Activated T-cell treated with anti-CD3 and anti-CD28 coated beads for 1 hour (primary cell): ENCODE measurements around the gene UGT1A9.
"Not testable (repeated sequence)": the region's sequence is repeated elsewhere in the genome, so short reads cannot be mapped to it uniquely, and the experiment has no call there.

Experiments
- DNase-seq: peaks from one replicate; pipeline ENCODE4 v3.0.0-alpha.2; 2020; ENCODE audit warnings: low read depth

UGT1A9 gene

DNA sequence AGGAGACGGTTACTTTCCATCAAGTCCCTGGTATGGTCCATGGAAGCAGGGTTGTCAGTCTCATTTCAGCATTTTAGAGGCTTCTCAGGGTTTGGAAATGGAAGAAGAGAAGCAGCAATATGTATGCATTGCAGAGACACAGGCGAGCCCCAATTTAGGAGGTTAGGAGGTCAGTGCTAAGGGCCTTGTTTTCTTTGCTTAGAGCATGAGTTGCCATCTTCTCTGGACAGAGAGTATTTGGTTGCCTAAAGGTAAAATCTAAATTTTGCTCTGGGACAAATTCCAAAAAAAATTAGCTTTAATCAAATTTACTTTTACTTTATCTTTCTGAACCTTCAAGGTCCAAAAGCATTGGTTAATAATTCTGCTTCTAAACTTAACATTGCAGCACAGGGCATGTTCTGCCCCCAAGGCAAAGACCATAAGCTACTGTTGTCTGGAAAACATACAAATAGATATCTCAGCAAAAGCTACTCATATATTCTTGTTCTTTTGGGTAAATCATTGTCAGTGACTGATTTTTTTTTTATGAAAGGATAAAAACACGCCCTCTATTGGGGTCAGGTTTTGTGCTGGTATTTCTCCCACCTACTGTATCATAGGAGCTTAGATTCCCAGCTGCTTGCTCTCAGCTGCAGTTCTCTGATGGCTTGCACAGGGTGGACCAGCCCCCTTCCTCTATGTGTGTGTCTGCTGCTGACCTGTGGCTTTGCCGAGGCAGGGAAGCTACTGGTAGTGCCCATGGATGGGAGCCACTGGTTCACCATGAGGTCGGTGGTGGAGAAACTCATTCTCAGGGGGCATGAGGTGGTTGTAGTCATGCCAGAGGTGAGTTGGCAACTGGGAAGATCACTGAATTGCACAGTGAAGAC lies at the start of gene UGT1A9:
UGT1A9 (plus strand) TSS at position 609 of the 872 bp plus-strand sequence; CDS start at position 646, 37 bp downstream.
- DNase-seq, result no peak

DNA sequence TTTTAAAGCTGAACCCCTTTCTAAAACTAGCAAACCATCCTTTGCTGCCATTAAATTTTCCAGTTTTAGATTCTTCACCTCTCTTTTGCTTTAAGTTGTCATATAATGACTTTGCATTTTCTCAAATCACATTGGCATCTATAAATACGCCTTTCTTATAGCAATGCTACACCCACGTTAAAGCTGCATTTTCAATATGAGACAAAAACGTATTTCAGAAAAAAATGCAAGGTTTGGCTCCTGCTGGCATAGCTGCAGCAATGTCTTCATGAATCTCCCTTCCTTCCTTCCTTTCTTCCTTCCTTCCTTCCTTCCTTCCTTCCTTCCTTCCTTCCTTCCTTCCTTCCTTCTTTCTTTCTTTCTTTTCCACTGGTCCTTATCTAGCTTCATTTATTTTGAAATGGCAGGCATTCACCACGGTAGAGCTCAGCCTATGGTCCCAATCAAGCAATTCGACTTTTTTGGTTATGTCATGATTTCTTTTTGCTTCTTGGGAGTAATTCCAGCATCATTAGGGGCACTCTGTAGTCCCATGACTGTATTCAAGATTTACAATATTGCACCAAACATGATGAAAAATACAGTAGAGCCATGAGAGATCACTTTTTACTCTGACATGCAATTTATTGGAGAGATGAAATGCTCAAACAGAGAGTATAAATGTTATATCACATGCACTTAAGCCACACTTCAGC lies 44.2 kb upstream of the UGT1A9 start:
- no peak for DNase-seq

GRCh38 chr2:233636306-233636705 lies 35.4 kb upstream of the UGT1A9 start, which contains the start of gene UGT1A10:
Gene UGT1A10, plus strand, starts transcription at chr2:233636448. Its CDS starts 75 bp downstream, at chr2:233636523.
- DNase-seq, result not testable (repeated sequence)

GRCh38 chr2:233638836-233639235 lies 32.9 kb upstream of the UGT1A9 start:
- no peak for DNase-seq

GRCh38 chr2:233639860-233640259 lies 31.8 kb upstream of the UGT1A9 start:
- no peak for DNase-seq

GRCh38 chr2:233643128-233643527 lies 28.6 kb upstream of the UGT1A9 start:
- DNase-seq, result no peak

DNA sequence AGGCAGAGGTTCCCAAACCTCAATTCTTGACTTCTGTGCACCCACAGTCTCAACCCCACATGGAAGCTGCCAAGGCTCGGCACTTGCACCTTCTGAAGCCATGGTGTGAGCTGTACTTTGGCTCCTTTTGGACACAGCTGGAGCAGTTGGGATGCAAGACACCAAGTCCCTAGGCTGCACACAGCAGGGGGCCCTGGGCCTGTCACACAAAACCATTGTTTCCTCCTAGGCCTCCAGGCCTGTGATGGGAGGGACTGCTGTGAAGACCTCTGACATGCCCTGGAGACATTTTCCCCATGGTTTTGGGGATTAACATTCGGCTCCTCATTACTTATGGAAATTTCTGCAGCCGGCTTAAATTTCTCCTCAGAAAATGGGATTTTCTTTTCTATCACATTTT lies 25.7 kb upstream of the UGT1A9 start:
- not testable (repeated sequence) for DNase-seq

DNA sequence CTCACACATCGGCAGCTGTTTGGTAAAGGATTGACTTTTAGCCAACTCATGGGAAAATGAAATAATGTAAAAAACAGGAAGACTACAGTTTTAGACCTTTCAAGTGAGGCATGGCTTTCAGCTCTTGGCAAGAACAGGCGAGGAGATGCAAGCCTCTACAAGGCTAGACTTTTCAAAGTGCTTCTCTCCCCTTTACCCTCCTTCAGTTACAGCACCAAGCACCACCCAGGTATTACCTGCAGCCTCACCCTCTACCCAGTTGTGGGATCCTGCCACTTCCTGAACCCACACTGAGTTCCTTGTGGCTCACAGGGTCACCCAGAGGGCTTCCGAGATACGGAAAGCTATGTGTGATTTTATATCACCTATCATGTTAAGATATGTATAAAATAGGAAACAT lies 20.7 kb upstream of the UGT1A9 start:
- DNase-seq, result no peak

GRCh38 chr2:233651430-233651829 lies 20.3 kb upstream of the UGT1A9 start:
- DNase-seq, result no peak

DNA sequence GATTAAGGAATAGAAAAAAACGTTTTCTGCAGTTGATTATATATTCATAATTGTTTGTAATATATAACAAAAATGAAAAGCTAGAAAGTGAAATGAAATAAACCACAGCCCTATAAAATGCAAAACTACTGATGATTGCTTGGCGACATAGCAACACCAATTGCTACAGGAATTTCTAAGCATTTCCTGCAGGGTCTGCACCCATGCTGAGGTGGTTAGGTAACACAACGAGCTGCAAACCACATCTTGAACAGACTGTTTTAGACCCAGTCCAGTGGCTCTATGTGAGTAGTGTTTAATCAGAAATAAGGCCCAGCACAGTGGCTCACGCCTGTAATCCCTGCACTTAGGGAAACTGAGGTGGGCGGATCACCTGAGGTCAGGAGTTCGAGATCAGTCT lies 17.2 kb upstream of the UGT1A9 start:
- DNase-seq, result no peak

DNA sequence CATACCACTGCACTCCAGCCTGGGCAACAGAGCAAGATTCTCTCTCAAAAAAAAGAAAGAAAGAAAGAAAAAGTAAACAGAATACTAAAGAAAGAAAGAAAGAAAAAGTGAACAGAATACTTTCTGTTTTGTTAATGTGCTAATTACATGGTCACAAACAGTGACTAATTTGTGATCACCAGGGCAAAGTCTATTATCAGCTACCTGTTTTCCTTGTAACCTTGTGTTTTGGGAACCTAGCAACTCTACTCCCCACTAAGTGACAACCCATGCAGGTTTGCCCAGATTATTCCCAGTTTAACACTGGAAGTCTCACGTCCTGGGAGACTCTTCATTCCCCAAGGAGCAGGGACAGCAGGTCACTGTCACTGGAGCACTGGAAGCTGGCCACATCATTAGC lies 16.7 kb upstream of the UGT1A9 start:
- no peak for DNase-seq

DNA sequence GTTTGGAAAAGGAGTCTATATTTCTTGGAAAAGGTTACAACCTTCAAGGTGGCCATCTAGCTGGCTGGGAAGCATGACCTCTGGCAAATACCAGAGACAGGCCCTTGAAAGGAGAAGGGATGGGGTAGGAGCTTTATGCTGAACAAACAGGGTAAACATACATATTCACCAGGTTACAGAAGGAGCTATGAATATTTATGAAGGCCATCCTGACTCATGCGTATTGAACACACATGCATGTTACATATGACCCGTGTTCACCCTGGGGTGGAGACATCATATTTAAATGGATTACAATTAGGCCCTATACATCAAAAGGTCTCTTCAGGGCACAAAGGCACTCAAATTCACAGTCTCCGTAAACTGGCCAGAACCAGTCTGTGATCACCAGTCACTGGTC lies 15.8 kb upstream of the UGT1A9 start:
- not testable (repeated sequence) for DNase-seq

DNA sequence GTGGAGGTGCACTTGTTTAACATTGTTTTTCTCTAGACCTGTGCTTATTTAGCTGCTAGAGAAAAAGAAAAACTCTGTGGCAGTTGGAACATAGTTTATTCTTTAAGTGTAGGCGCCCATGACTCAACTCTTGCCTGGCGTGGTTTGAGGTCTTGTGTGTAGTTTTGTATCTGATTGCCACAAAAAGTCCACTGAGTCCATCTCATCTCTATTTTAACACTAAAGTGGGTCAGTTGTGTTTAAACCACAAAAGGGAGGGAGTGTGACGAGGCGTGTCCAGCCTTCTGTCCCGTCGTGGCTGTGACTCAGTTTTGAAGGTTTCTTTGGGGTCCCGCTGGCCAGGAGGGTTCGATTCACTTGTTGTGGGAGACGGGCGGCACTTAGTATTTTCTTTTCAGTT lies 15.3 kb upstream of the UGT1A9 start:
- DNase-seq, result no peak

DNA sequence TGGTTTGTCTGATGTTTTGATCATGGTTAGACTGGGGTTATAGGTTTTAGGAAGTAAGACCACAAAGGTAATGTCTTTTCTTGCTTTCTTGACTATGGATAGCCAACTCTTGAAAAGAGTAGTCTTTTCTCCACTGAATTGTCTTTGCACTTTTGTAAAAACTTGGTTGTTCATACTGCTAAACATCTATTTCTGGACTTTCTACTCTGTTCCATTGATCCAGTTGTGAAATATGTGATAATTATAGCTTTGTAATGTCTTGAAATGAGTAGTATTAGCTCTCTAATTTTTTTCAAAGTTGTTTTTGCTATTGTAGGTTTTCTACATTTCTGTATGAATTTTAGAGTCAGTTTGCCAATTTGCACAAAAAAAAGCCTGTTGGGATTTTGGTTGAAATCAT lies 13.1 kb upstream of the UGT1A9 start:
- DNase-seq, result no peak

DNA sequence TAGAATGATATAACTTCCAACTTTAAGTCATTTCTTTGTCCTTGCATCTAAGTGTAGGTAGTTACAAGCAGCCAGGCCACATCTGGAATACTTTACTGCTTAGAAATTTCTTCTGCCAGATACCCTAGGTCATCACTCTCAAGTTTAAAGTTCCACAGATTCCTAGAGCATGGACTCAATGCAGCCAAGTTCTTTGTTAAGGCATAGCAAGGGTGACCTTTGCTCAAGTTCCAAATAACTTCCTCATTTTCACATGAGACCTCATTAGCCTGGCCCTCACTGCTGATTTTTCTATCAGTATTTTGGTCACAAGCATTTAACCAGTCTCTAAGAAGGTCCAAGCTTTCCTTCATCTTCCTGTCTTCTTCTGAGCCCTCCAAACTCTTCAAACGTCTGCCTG lies 7.8 kb upstream of the UGT1A9 start:
- DNase-seq, result no peak

GRCh38 chr2:233668605-233669260 lies 3.0 kb upstream of the UGT1A9 start:
- DNase-seq, result no peak

GRCh38 chr2:233672886-233673285 lies 1.2 kb downstream of the UGT1A9 start:
- no peak for DNase-seq

GRCh38 chr2:233673896-233674295 lies 2.2 kb downstream of the UGT1A9 start:
- DNase-seq, result no peak

DNA sequence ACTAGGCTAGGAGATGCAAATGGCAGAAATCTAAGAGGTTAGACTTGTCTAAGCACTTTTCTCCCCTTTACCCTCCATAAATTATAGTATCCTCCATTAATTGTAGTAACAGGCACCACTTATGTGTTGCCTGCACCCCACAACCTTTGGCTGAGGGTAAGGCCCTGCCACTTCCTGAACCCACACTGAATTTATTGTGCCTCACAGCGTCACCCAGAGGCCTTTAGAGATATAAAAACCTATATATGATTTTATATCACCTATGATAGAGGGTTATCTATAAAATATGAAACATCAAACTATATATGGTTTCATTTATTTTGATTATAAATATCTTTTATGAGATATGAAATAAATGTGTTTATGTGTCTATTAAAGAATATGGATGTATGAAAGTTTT lies 2.6 kb downstream of the UGT1A9 start:
- DNase-seq, result no peak

DNA sequence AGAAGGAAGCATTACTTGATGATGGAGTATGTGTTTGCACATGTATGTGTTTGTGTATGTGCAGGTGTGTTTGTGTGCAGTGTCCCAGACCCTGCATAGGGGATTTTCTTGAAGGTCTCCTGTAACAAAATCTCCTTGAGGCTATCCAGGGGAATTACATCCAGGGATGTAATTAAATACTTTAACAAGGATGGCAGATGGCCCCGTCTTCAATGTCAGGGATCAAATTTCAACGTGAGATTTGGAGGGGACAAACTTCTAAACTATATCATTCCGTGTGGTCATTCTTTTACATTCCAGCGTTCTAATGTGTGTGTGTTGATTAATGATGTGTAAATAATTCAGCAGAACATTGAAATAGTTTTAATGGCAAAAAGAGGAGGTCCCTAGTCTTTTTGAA lies 3.3 kb downstream of the UGT1A9 start:
- no peak for DNase-seq

DNA sequence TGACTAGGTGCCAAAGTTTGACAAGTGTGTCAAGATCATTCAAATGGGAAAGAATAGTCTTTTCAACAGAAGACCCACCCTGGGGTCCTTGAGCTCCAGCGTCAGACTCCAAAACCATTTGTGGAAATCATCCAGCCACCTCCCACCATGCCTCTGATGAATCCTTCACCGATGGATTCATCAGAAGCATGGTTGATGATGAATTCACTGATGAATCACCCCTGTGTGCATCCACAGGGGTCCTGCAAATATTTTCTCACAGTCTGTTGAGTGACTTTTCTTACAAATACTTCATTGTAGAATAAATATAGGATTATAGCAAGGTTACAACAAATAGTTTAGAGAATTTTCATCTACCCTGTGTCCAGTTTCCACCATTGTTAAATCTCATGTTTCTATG lies 4.3 kb downstream of the UGT1A9 start:
- no peak for DNase-seq

DNA sequence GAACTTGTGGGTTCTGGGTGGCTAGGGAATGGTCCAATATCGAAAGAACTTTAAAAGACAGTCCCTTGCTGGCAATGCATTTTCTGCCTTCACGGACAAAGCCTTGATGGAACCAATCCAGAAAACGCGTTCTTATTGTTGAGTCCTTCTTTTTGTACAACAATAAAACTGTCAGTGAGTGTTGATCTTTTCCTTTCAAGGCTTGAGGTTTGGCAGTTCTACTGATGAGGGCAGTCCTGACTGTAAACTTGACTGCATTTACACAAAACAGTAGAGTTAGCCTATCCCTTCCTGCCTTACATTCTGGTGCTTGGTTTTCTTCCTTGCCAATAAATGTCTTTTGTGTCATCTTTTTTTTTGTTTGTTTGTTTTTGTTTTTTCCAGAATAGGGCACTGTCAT lies 7.5 kb downstream of the UGT1A9 start:
- DNase-seq, result no peak
